ENCODE data around the gene TLE3. TPM values are rescaled to one million over a fixed set of nuclear protein-coding genes. Genes with fewer than 3 reads are reported as not detected.

The TLE3 gene
- total RNA-seq, 1 donor: 12.3 TPM

GRCh38 chr15:70099167-70099966 is 1.6 kb upstream of the TLE3 start:
- peak; percentile 99 for DNase-seq (ENCODE audit: low read depth)
- H3K4me3 ChIP-seq (ENCODE audit: low read depth, low read length): peak overlapping the region; percentile 61
- no peak for TF ChIP-seq CTCF (IDR thresholded peaks at IDR 0.05; ENCODE audit: insufficient read depth, low read length)

- DNase-seq (ENCODE audit: low read depth): no peak
- peak overlapping the region; percentile 61 for H3K4me3 ChIP-seq (ENCODE audit: low read depth, low read length)
- no peak for TF ChIP-seq CTCF (IDR thresholded peaks at IDR 0.05; ENCODE audit: insufficient read depth, low read length)
These were observed 897 bp upstream of the TLE3 start for GRCh38 chr15:70098461-70099166.

GRCh38 chr15:70098153-70098460 is 390 bp upstream of the TLE3 start:
- no peak for TF ChIP-seq CTCF (IDR thresholded peaks at IDR 0.05; ENCODE audit: insufficient read depth, low read length)
- peak overlapping the region; percentile 61 for H3K4me3 ChIP-seq (ENCODE audit: low read depth, low read length)
- no peak for DNase-seq (ENCODE audit: low read depth)

- peak overlapping the region; percentile 89 for H3K4me3 ChIP-seq (ENCODE audit: low read depth, low read length)
- no peak for TF ChIP-seq CTCF (IDR thresholded peaks at IDR 0.05; ENCODE audit: insufficient read depth, low read length)
- DNase-seq (ENCODE audit: low read depth): no peak
These were observed 725 bp downstream of the TLE3 start for GRCh38 chr15:70097063-70097320.

GRCh38 chr15:70096215-70097062 is 1.3 kb downstream of the TLE3 start:
- no peak for TF ChIP-seq CTCF (IDR thresholded peaks at IDR 0.05; ENCODE audit: insufficient read depth, low read length)
- DNase-seq (ENCODE audit: low read depth): no peak
- peak overlapping the region; percentile 89 for H3K4me3 ChIP-seq (ENCODE audit: low read depth, low read length)

- H3K4me3 ChIP-seq (ENCODE audit: low read depth, low read length): peak overlapping the region; percentile 89
- no peak for TF ChIP-seq CTCF (IDR thresholded peaks at IDR 0.05; ENCODE audit: insufficient read depth, low read length)
- no peak for DNase-seq (ENCODE audit: low read depth)
These were observed 2.1 kb downstream of the TLE3 start for GRCh38 chr15:70095408-70096214.

Data from fibroblast of the aortic adventitia (primary cell).